SK-MEL-5 (cell line): ENCODE measurements around the gene CD300C. TPM values are rescaled to one million over a fixed set of nuclear protein-coding genes. Genes with fewer than 3 reads are reported as not detected.
A peak's percentile ranks its signal among the peaks of the same experiment; 100 is the strongest.

Experiments used
- DNase-seq: peaks from one replicate; pipeline ENCODE4 v3.0.0-alpha.2; 2016; ENCODE audit warnings: low read depth, low spot score
- in situ Hi-C: cut with HindIII; loops from 2 replicates; pipeline ENCODE4 v1.10.0; 2016; ENCODE audit warnings: low sequenced_read_pairs, high pct_unique_total_duplicates, low pct_unique_long_range_greater_than_20kb
- total RNA-seq: library from RNA; depleted of rRNA; stranded (reverse); fragments of >200 nt; shearing (Covaris generic); gene quantifications from 2 replicates; pipeline ENCODE4 v1.2.3, GENCODE V29; 2014

The CD300C gene
- total RNA-seq, 1 experiment from 2014 or later, result 0.26 TPM

GRCh38 chr17:74543406-74543805 lies 2.5 kb downstream of the CD300C start:
- in situ Hi-C loops, result no loop called here
- no peak for DNase-seq

- DNase-seq, result no peak
- in situ Hi-C loops, result no loop called here
Observed at GRCh38 chr17:74542727-74543383, 3.1 kb downstream of the CD300C start.

DNA sequence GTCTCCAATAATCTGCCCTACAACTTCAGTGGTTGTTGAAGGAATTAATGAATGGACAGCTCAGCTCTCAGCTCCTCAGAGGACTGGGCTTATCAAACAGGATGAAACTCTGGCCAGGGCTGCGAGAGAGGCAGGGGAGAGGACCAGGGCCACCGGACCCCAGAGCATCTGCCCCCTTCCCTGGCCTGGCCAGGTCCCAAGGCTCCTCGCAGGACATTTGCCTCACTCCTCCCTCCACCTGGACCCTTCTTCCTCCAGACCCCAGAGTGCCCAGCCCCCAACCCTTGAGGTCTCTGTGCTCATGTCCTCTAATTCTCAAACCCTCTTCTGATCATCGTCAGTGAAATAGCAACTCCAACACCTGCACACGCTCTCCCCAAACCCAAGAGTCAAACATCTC lies 3.7 kb downstream of the CD300C start:
- in situ Hi-C loops, result no loop called here
- no peak for DNase-seq

DNA sequence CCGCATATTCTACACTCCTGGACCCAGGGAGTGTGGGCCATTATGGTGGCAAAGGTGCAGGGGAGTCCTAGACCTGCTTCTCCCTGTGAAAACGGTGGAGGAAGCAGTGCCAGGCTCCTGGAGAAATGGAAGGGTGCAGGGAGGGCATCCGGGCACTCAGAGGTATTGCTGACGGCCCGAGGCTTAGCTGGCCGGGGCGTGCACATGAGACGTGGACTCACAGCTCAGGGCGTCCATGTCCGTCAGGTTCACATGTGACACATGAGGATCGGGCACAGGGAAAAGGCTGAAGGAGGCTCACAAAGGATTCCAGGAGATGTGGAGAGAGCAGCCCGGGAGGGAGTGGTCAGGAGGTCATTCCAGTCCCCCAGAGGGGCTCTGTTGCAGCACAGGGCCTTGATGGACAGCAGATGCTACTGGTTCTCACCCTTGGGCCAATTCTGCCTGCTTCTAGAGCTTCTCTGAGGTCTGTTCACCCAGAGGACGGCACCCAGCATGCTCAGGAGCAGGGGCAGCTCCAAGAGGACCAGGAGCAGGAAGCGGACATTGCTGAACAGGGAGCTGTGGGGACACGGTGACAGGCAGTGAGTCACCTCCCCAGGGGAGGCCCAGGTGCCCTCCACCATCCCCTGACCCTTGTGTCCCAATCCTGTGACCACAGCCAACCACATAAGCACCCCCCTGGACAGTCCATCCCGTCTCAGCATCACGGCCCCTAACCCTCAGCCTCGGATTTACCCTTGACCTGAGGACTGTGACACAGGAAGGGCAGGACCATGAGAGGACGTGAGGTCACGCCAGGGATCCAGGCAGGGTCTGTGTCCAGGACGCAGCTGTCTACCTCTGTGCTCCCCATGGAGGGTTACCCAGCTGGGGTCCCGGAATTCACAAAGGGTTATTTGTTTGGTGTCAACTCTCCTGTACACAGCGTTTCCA lies 4.5 kb downstream of the CD300C start:
- in situ Hi-C loops, result no loop called here

GRCh38 chr17:74539281-74539820 lies 6.6 kb downstream of the CD300C start:
- in situ Hi-C loops, result no loop called here

More for the DNA sequence above, 4.5 kb downstream of the CD300C start:
- no peak for DNase-seq

DNA sequence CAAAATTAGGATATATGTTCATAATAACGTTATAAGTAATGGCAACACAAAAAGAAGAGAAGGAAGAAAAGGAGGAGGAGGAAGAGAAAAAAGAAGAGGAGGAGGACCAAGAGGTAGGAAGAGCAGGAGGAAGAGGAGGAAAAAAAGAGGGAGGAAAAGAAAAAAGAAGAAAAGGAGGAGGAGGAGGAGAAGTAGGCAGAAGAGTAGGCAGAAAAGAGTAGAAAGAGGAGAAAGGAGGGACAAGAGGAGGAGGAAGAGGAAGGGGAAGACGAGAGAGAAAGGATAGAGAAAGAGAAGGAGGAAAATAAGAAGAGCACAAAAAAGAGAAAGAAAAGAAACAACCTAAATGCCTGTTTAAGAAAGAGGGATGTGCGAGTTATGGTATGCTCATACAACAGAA lies 9.0 kb downstream of the CD300C start:
- in situ Hi-C loops, result no loop called here
- no peak for DNase-seq

More at GRCh38 chr17:74539281-74539820, 6.6 kb downstream of the CD300C start:
- no peak for DNase-seq

DNA sequence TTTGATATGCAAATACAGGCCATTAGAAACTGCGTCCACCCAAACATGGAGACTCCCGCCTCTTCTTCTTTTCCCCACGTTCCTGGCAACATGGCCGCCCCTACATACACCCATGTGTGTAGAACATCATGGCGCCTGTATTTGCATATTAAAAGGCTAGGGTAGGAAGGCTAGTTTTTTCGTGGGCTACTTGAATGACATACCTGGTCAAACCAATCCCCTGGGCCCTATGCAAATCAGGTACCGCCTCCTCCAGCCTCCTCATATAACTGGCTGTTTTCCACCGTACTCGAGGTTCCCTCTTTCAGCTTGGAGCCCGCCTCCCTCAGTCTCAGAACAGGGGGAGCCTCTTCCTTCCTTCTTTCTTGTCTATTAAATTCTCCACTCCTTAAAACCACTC lies 13.8 kb downstream of the CD300C start:
- DNase-seq, result peak; percentile 52
- in situ Hi-C loops, result no loop called here

DNA sequence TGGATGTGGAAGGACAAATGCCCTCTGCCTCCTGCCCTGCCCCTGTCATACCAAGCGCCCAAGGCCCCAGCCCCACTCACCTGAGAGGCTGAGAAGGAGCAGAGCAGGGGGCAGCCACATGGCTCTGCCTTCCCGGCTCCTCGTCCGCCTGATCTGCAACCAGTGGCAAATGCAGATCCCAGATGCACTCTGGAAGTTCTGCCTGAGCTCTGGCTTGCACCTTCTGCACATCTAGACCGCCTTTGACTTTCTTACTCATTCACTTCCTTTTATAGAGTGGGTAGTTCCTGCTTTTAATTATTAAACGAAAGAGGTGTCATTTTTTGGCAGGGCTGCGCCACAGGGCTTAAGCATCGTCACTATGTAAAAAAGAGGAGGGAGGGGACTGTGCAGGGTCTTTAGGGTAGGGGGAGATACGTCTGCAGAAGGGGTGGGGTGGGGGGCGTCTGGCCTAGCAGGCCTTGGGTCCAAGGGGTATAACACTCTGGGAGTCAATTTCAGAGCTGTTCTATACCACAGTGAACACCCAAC lies 14.6 kb downstream of the CD300C start, which contains the start of gene CD300LB:
Gene CD300LB, minus strand, starts transcription at position 245 of the 531 bp plus-strand sequence. Its CDS starts 125 bp downstream, at position 120.
- DNase-seq, result no peak
- in situ Hi-C loops, result no loop called here

- DNase-seq, result no peak
- in situ Hi-C loops, result no loop called here
Observed at GRCh38 chr17:74530831-74531150, 15.1 kb downstream of the CD300C start.

GRCh38 chr17:74529243-74529642 lies 16.7 kb downstream of the CD300C start:
- DNase-seq, result no peak
- in situ Hi-C loops, result no loop called here

DNA sequence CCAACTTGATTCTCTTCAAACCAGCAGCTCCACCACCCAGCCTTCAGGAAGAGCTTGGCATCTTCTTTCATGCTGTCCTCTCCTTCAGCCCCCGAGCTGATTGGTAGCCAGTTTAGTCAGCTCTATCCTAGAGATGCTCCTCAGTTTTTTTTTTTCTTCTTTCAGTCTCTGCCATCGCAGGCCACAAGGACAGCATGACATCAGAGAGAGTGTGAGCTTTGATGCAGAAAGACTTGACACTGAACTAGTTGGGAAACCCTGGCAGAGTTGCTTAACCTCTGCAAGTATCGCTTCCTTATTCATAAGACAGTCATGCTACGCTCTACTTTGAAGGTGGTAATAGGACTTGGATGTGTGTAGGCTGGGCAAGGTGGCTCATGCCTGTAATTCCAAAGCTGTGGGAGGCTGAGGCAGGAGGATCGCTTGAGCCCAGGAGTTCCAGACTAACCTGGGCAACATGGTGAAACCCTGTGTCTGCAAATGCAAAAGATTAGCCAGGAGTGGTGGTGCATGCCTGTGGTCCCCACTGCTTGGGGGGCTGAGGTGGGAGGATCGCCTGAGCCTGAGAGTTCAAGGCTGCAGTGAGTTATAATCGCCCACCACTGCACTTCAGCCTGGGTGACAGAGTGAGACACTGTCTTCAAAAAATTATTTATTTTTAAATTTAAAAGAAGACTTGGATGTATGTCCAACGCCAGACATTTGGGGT lies 17.3 kb downstream of the CD300C start:
- in situ Hi-C loops, result no loop called here
- no peak for DNase-seq

DNA sequence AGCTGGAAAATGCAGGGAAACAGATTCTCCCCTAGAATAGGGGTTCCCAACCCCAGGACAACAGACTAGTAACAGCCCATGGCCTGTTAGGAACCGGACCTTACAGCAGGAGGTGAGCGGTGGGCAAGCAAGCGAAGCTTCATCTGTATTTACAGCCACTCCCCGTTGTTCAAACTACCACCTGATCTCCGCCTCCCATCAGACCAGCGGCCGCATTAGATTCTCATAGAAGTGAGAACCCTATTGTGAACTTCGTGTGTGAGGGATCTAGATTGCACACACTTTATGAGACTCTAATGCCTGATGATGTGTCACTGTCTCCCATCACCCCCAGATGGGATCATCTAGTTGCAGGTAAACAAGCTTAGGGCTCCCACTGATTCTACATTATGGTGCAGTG lies 18.2 kb downstream of the CD300C start:
- no peak for DNase-seq
- in situ Hi-C loops, result no loop called here

- no peak for DNase-seq
- in situ Hi-C loops, result no loop called here
Observed at GRCh38 chr17:74527081-74527480, 18.8 kb downstream of the CD300C start.

DNA sequence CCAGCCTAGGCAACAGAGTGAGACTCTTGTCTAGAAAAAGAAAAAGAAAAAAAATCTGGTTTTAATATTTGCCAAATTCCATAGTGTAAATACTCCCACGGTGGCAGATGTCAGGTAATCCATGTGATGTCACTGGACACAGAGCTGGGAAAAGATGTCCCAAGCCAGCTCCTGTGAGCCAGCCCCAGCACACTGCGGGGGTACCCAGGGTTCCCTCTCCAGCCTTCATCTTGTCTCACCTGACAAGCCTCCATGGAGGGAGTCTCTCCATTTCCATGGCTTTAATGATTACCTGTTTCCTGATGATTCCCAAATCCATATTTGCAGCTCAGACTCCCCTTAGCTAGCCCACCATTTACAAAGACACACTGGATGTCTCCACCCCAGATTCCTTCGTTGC lies 19.2 kb downstream of the CD300C start:
- in situ Hi-C loops, result no loop called here

DNA sequence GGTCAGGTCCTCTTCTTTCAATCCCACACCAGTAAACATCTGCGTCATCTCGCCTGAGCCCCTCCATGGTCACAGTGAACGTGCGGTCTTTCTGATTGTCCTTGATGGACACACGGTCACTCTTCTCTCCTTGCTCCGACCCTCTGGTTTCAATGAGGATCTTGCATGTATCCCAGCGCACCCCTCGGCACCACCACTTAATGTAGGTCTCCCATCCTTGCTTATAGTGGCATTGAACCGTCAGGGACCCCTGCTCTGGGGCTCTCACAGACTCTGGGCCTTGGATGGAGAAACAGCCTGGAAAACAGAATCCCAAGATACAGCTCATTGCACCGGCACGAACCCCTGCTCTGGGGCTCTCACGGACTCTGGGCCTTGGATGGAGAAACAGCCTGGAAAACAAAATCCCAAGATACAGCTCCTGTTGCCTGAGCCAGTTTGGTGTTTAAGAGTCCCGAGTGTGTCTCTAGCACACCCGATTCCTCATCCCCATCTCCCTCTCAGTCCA lies 20.1 kb downstream of the CD300C start:
- no peak for DNase-seq
- in situ Hi-C loops, result no loop called here

More for the DNA sequence above, 19.2 kb downstream of the CD300C start:
- no peak for DNase-seq

DNA sequence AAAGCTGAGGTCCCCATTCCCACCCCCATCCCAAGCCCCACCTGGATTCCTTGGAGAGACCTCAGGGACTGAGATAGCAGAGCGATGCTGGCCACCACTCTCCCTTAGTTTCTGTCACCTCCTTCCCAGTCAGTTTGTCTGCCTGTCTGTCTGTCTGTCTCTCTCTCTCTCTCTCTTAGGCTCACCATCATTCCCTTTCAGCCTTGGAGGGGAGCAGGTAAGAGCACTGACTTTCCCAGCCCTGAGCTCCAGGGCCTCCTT lies 20.5 kb downstream of the CD300C start:
- in situ Hi-C loops, result no loop called here
- DNase-seq, result no peak

DNA sequence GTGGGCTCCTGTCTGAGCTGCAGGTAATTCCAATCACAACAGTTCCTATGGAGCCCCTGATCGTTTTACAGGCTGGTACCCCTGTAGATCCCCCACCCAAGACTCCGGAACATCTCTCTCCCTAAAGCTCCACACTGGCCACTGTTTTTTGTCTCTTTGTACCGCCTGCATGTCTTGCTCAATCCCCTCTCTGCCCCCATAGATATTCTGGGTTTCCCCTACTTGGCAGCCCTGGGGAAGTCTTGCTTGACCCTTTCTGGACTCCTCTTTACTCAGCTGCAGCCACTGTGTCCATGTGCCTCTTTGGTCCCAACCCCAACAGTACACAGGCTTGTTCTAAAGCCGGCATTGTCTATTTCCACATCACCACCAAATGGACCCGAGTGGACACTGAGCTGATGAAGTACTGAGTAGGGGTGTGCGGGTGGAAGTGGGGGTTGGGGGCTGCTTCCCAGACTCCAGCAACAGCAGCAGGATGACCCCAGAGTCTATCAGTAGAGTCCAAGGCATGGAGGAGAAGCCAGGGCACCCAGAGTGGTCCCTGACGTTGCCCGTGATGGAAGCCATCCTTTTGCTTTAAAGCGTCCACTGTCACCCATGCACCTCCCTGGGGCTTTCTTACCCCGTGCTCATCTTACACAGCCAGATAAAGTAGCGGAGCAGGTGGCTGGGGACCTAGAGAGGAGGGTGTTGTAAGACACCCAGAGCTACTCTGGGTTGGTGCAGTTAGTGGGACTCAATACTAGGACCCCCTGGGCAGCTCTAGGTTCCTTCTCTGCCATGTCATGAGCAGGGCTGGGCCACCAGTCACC lies 21.1 kb downstream of the CD300C start:
- in situ Hi-C loops, result no loop called here
- no peak for DNase-seq
